ENCODE data around the gene CHTOP.

Gene CHTOP

DNA sequence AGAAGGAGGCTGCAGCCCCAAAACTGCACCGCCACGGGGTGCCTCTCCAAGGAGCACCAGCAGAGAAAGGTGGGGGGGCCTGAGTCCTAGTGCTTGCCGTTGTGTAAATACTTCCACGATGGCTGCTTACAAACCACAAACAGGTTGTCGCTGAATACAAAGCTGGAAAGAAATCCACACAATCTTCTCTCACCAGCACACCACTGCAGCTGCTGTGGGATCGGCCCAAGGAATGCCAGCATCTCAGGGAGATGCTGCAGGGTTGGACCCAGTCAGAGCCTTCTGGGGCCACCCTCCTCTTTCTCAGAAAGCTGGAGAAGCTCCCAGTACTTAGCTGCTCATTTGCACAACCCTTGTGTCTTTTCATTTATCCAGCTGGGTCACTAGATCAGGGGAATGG, 14.7 kb upstream of the CHTOP start:
- ChIA-PET CTCF (interaction anchor here (1.7 to 3.4 kb wide), 3 partner anchors 8 to 46 kb away, joined by 4 to 25 read pairs (median 12); partner anchors contain the start of gene S100A13), POLR2A (ENCODE audit: low non-redundant PET) (no interaction called here)
- TF ChIP-seq, protein P1, sequence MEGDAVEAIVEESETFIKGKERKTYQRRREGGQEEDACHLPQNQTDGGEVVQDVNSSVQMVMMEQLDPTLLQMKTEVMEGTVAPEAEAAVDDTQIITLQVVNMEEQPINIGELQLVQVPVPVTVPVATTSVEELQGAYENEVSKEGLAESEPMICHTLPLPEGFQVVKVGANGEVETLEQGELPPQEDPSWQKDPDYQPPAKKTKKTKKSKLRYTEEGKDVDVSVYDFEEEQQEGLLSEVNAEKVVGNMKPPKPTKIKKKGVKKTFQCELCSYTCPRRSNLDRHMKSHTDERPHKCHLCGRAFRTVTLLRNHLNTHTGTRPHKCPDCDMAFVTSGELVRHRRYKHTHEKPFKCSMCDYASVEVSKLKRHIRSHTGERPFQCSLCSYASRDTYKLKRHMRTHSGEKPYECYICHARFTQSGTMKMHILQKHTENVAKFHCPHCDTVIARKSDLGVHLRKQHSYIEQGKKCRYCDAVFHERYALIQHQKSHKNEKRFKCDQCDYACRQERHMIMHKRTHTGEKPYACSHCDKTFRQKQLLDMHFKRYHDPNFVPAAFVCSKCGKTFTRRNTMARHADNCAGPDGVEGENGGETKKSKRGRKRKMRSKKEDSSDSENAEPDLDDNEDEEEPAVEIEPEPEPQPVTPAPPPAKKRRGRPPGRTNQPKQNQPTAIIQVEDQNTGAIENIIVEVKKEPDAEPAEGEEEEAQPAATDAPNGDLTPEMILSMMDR (conservative IDR thresholded peaks at IDR 0.05; ENCODE audit: low read depth) = no peak
- H3K27ac ChIP-seq = peak overlapping the region; percentile 8; the same call in 1 of the 2 replicates
- DNase-seq (ENCODE audit: low spot score) = no peak

DNA sequence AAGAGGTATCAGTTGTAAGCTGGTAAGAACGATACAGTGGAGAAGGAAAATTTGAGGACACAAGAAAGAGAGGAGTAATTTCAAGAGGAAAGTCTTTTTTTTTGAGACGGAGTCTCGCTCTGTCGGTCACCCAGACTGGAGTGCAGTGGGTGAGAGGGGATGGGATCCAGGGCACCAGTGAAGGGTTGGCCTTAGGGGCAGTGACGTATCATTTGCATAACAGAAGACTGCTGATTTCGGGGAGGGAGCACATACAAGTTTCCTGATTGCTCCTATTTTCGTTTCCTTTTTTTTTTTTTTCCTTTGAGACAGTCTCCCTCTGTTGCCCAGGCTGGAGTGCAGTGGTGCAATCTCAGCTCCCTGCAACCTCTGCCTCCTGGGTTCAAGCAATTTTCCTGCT, 10.8 kb upstream of the CHTOP start:
- TF ChIP-seq, protein P1 (conservative IDR thresholded peaks at IDR 0.05; ENCODE audit: low read depth) = no peak
- ChIA-PET CTCF (interaction anchor here (0.6 to 0.7 kb wide), 2 partner anchors 15 to 55 kb away, joined by 3 to 5 read pairs; partner anchors contain the start of gene NPR1), POLR2A (ENCODE audit: low non-redundant PET) (no interaction called here)
- DNase-seq (ENCODE audit: low spot score) = no peak
- no peak overlapping the region for H3K27ac ChIP-seq

DNA sequence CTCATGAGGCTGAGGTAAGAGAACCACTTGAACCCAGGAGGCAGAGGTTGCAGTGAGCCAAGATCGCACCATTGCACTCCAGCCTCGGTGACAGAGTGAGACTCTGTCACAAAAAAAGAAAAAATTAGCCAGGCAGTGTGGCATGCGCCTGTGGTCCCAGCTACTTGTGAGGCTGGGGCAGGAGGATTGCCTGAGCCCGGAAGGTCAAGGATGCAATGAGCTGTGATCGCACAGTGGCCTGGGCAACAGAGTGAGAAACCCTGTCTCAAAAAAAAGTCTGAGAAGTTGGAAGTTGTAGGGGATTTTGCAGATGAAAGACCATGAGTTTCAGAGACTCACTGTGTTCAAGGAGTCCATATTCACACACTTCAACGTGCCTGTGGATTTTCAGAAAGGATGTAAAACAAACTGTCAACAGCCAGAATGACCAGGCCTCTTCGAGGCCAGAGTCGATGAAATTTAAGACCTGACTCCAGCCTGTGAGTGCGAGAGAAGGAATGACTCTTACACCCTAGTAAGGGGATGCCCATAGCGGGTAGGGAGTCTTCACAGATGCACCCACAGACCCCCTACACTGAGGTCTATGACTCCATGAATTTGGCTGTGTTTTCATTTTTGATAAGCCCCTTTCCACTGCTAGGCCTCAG, 8.8 kb upstream of the CHTOP start:
- TF ChIP-seq, protein P1 (conservative IDR thresholded peaks at IDR 0.05; ENCODE audit: low read depth) = no peak
- no peak for DNase-seq (ENCODE audit: low spot score)
- ChIA-PET CTCF (no interaction called here), POLR2A (ENCODE audit: low non-redundant PET) (interaction anchor here (5.5 kb wide), 1 partner anchor 11 kb away, joined by 56 read pairs; the partner anchor contains the start of genes S100A14 and S100A16)
- H3K27ac ChIP-seq = peak overlapping the region; percentile 41

DNA sequence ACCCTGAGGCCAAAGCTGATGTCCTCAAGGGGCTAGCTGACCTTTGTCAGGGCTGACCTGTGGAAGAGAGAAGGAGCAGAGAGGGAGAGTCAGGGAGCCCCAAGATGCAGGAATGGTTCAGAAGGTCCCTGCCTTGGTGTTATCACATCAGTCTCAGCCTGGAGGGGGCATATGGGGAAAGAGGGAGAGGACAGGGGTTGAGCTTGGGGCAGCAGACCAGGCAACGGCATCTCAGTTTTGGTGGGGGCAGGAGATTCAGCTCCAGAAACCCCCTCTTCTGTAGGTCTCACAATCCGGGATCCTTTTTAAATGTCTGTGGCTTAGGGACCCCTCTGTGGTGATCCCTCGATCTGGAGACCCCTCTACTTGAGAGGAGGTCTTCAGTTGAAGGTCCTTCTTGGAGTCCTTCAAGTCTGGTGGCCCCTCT, 7.4 kb upstream of the CHTOP start:
- H3K27ac ChIP-seq = peak overlapping the region; percentile 94
- TF ChIP-seq, protein P1 (conservative IDR thresholded peaks at IDR 0.05; ENCODE audit: low read depth) = no peak
- DNase-seq (ENCODE audit: low spot score) = no peak
- CTCF ChIA-PET = interaction anchor here (0.9 to 1.9 kb wide), 2 partner anchors 8 to 54 kb away, joined by 7 to 12 read pairs; no protein-coding TSS in a partner anchor
- POLR2A ChIA-PET (ENCODE audit: low non-redundant PET) = interaction anchor here (1.0 to 5.5 kb wide), 2 partner anchors 12 to 26 kb away, joined by 3 to 56 read pairs; partner anchors contain the start of genes S100A14 and S100A16

DNA sequence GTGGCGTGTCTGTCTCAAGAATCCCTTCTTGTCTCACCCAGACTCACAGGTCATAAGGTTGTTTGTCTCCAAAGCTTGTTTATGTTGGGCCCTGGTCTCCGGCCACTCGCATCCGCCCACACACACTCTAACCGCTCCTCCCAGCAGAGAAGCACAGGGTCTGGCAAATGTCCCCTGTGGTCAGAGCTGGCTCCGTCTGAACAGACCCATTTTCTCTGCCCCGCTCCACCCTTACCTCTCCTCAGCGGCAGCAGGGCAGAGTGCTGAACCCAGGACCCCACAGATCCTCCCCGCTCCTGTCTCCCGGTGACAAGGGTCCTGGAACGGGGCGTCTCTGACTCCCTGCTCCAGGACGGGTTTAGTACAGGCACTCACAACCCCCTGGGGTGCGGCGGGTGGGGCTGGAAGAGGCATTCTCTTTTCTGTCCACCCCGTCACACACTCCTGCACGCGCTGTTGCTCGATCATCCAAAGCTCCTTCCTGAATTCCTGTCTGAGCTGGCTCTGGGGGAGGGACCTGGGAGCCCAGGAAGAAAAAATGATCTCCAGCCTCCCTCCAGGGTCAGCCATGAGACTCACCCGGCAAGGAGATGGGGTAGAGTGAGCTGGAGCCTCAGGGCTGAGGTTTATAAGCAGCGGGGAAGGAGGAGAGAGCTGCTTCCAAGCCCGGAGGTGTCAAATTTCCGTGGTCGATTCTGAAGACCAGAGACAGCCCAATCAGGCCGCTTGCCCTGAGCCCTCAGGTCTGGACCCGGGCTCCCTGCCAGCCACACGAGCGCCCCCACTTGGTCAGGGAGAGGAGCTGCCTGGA, 6.8 kb upstream of the CHTOP start, which contains the start of gene S100A13:
TSS of gene S100A13 (minus strand) at position 602 of the 811 bp plus-strand sequence. CDS start 1,033 bp downstream, outside the sequence.
- peak; percentile 82 for DNase-seq (ENCODE audit: low spot score)
- peak within 1 kb of the TSS; percentile 94 for H3K27ac ChIP-seq
- TF ChIP-seq, protein P1 (conservative IDR thresholded peaks at IDR 0.05; ENCODE audit: low read depth) = peak; percentile 68; the same call in 1 of the 2 replicates
- ChIA-PET CTCF (interaction anchor here (0.7 to 1.9 kb wide), 6 partner anchors 9 to 117 kb away, joined by 3 to 12 read pairs (median 4); no protein-coding TSS in a partner anchor), POLR2A (ENCODE audit: low non-redundant PET) (interaction anchor here (1.0 to 5.5 kb wide), 3 partner anchors 13 to 55 kb away, joined by 3 to 56 read pairs (median 4); partner anchors contain the start of genes S100A14 and S100A16)

Measured in RWPE1 (cell line).